ENCODE measurements around the gene ENO1.

DNA sequence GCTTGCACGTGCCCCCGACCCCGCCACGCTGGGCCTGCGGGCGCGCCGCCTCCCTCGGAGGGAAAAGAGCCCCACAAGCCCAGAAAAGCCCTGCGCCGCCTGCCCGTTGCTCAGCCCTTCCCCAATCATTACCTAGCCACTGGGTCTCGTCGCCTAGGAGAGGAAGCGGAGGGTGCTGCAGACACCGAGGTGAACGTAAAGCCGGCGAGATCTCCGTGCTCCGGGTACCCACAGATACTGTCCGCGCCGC lies at the start of gene ENO1:
- TF ChIP-seq L3MBTL2 (conservative IDR thresholded peaks at IDR 0.05): no peak
- TF ChIP-seq ELF4 (IDR thresholded peaks at IDR 0.05): no peak
- TF ChIP-seq BHLHE40 (IDR thresholded peaks at IDR 0.05; ENCODE audit: borderline replicate concordance): no peak

Data from HEK293T (cell line).